Thymus (tissue), 11 donors: ENCODE measurements around the gene IFNL4. TPM values are rescaled to one million over a fixed set of nuclear protein-coding genes. Genes with fewer than 3 reads are reported as not detected.
A peak's percentile ranks its signal among the peaks of the same experiment; 100 is the strongest.
"Not testable (repeated sequence)": the region's sequence is repeated elsewhere in the genome, so short reads cannot be mapped to it uniquely, and the experiment has no call there.

Source experiments
- DNase-seq, 9 donors: peaks; one replicate each; pipeline ENCODE4 v3.0.0-alpha.2; 2013; ENCODE audit warnings: low spot score in 9 of 9, low read depth in 6 of 9, missing footprints in 1 of 9
- H3K27ac ChIP-seq, 2 donors: one replicate each; pipeline ENCODE4 v1.5.1; 2013; ENCODE audit warnings: control low read depth in 1 of 2, low read depth in 1 of 2, low read length in 1 of 2, mild to moderate bottlenecking in 1 of 2, moderate library complexity in 1 of 2
- H3K27me3 ChIP-seq, 2 donors: one replicate each; pipeline ENCODE4 v1.5.1; 2013; ENCODE audit warnings: low read length in 1 of 2; ENCODE audit not compliant: control insufficient read depth in 2 of 2, insufficient read depth in 1 of 2
- H3K36me3 ChIP-seq, 2 donors: one replicate each; pipeline ENCODE4 v1.5.1; 2013; ENCODE audit warnings: low read length in 1 of 2, mild to moderate bottlenecking in 1 of 2, moderate library complexity in 1 of 2; ENCODE audit not compliant: control insufficient read depth in 2 of 2, insufficient read depth in 2 of 2
- H3K4me1 ChIP-seq, 2 donors: one replicate each; pipeline ENCODE4 v1.5.1; 2013; ENCODE audit warnings: low read length in 2 of 2; ENCODE audit not compliant: control insufficient read depth in 2 of 2, insufficient read depth in 2 of 2
- H3K4me3 ChIP-seq, 2 donors: one replicate each; pipeline ENCODE4 v1.5.1; 2013; ENCODE audit warnings: low read length in 2 of 2, control low read depth in 1 of 2, mild to moderate bottlenecking in 1 of 2
- H3K9me3 ChIP-seq, 2 donors: one replicate each; pipeline ENCODE4 v1.5.1; 2013; ENCODE audit warnings: low read length in 1 of 2, mild to moderate bottlenecking in 1 of 2; ENCODE audit not compliant: control insufficient read depth in 2 of 2, insufficient read depth in 1 of 2
- WGBS: extraction: QIAGEN DNeasy Blood & Tissue Kit; methylation state at CpG from one replicate; pipeline ENCODE4 v1.1.7; 2013; 5-methylcytosine and 5-hydroxymethylcytosine counted together
- polyA plus RNA-seq: library from polyadenylated mRNA; stranded (reverse); fragments of 200-250 nt; gene quantifications from one replicate; pipeline ENCODE4 v1.2.3, GENCODE V29; 2013
- total RNA-seq: library from RNA; stranded (reverse); fragments of 120-200 nt; gene quantifications from one replicate; pipeline ENCODE4 v1.2.4, GENCODE V29; 2013
- donor health status: healthy.

IFNL4 gene
- total and polyA plus RNA-seq, 2 donors = 0.05 TPM; not detected in 1

DNA sequence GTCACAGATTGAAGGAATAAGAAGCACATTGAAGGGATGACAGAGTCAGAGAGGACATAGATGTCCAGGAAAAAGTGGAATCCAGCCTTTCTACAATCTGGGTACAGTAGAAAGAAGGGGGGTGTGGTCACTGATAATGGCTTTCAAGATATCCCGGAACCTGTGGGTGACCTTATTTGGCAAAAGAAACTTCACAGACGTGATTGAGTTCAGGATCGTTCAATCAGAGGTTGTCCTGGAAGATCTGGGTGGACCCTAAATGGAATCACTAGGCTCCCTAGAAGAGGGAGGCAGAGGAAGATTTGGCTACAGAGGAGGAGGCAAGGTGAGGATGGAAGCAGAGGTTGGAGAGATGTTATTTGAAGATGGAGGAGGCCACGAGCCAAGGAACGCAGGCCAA lies 31.6 kb downstream of the IFNL4 start:
- Histone ChIP-seq H3K27ac (no peak overlapping the region), H3K27me3 (peaks cover 0 to 6% of the 10 kb centered on the region in 2 donors), H3K4me3 (no peak overlapping the region), H3K9me3 (no peaks in the 10 kb centered on the region), H3K36me3 (no peaks in the 10 kb centered on the region), H3K4me1 (no peaks in the 10 kb centered on the region)
- 94% methylated on average over 5 of the region's 5 CpGs for WGBS
- DNase-seq = no peak

DNA sequence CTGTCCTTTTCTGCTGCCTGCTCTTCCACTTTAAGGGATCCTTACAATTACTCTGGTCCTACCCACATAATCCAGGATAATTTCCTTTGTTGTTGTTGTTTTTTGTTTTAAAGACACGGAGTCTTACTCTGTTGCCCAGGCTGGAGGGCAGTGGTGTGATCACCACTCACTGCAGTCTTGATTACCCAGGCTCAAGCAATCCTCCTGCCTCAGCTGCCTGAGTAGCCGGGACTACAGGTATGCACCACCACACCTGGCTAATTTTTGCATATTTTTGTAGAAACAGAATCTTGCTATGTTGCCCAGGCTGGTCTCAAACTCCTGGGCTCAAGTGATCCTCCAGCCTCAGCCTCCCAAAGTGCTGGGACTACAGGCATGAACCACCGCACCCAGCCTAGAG lies 33.3 kb downstream of the IFNL4 start:
- not testable (repeated sequence) for DNase-seq, H3K27ac ChIP-seq, H3K9me3 ChIP-seq, H3K27me3 ChIP-seq, H3K36me3 ChIP-seq, H3K4me3 ChIP-seq, H3K4me1 ChIP-seq
- 91% methylated on average over 3 of the region's 3 CpGs for WGBS

DNA sequence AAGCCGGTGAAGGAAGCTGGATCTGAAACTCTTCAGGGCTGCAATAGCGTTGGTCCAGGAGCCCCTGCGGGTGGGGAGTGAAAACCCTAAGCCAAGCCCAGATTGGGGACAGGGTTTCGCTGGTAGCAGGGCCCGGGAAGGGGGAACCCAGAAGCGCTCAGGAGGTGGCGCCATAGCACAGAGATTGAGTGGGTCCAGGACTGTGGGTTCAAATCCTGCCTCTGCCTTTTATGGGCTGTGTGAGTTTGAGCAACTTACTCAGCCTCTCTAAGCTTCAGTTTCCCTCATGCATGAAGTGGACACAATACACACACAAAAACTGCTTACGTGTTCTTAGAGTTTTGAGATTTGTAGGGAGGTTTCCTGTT lies 36.3 kb downstream of the IFNL4 start:
- Histone ChIP-seq H3K27me3 (peaks cover 0 to 11% of the 10 kb centered on the region in 2 donors), H3K36me3 (no peaks in the 10 kb centered on the region), H3K4me1 (no peaks in the 10 kb centered on the region), H3K4me3 (no peak overlapping the region), H3K9me3 (no peaks in the 10 kb centered on the region), H3K27ac (no peak overlapping the region)
- 40% methylated on average over 8 of the region's 8 CpGs for WGBS
- DNase-seq = peak in 6 of 9 donors; percentile 1 to 53 (median 12)

DNA sequence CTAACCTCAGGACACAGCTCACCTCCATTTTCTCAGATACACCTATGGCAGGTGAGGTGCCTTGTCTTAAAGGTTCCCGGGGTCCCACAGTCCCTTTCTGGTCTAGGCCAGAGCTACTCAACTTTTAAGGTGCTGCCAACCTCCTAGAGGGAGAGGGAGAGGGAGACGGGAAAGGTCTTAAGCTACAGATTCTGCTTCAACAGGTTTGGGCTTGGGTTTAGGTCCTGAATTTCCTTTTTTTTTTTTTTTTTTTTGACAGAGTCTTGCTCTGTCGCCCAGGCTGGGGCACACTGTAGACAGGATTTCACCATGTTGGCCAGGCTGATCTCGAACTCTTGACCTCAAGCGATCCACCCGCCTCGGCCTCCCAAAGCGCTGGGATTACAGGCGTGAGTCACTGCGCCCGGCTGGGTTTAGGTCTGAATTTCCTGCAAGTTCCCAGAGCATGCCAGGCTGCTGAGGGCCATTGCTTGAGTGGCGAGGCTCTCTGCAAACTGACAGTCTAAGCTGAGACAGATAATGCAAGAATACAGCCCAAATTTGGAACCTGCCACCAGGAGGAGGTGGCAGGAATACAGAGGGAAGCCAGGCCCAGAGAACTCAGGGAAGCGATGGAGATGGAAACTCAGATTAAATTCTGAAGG lies 36.8 kb downstream of the IFNL4 start:
- H3K36me3 ChIP-seq = no peaks in the 10 kb centered on the region
- H3K27me3 ChIP-seq = peaks cover 0 to 14% of the 10 kb centered on the region in 2 donors
- no peak for DNase-seq
- 91% methylated on average over 13 of the region's 13 CpGs for WGBS
- H3K27ac ChIP-seq = no peak overlapping the region
- no peaks in the 10 kb centered on the region for H3K9me3 ChIP-seq
- H3K4me1 ChIP-seq = no peaks in the 10 kb centered on the region
- H3K4me3 ChIP-seq = no peak overlapping the region

DNA sequence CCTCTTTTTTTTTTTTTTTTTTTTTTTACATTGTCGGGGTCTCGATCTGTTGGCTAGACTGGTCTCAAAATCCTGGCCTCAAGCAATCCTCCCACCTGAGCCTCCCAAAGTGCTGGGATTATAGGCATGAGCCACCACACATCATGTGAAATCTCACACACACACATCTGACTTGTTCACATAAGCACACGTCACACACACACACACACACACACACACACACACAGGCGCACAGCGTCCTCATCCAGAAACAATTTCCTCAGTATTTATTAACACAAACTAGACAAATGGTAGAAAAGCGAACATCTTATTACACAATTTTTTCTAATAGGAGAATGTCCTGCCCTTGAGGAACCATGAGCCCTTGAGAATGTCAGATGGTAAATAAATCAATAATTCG lies 39.5 kb downstream of the IFNL4 start:
- 89% methylated on average over 7 of the region's 7 CpGs for WGBS

DNA sequence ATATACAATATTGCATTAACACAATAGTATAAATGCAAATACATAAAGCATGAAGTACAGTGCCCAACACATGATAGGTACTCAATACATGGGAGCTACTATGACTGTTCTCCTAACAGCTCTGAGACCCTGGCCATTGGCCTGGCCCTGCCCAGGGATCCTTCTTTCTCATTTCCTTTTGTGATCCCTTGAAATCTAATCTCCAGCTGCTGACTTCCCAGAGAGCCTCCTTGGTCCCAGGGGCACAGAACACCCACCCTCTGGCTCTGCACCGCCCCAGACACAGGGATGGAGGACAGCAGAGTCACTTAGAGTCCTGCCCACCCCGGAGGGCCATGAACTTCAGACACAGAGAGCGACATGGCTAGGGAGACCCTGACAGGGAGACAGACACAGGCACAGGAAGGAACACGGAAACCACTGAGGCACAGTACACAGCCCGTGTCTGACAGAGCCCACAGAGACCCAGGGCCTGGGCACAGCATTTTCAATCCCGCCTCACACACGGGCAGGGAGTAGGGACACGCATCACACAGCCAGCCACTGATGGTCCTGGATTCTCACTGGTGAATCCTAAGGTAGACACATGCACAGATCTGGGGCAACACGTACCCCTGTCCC lies 40.4 kb downstream of the IFNL4 start:
- Histone ChIP-seq H3K4me1 (no peaks in the 10 kb centered on the region), H3K36me3 (no peaks in the 10 kb centered on the region), H3K27ac (no peak overlapping the region), H3K9me3 (no peaks in the 10 kb centered on the region), H3K27me3 (peaks cover 15 to 43% of the 10 kb centered on the region in 2 donors), H3K4me3 (no peak overlapping the region)
- WGBS = 84% methylated on average over 9 of the region's 9 CpGs
- DNase-seq = no peak

More for the DNA sequence above, 39.5 kb downstream of the IFNL4 start:
- no peak for DNase-seq
- H3K4me3 ChIP-seq = no peak overlapping the region
- no peaks in the 10 kb centered on the region for H3K4me1 ChIP-seq
- no peaks in the 10 kb centered on the region for H3K36me3 ChIP-seq
- H3K27me3 ChIP-seq = peaks cover 6 to 34% of the 10 kb centered on the region in 2 donors
- no peaks in the 10 kb centered on the region for H3K9me3 ChIP-seq
- no peak overlapping the region for H3K27ac ChIP-seq

DNA sequence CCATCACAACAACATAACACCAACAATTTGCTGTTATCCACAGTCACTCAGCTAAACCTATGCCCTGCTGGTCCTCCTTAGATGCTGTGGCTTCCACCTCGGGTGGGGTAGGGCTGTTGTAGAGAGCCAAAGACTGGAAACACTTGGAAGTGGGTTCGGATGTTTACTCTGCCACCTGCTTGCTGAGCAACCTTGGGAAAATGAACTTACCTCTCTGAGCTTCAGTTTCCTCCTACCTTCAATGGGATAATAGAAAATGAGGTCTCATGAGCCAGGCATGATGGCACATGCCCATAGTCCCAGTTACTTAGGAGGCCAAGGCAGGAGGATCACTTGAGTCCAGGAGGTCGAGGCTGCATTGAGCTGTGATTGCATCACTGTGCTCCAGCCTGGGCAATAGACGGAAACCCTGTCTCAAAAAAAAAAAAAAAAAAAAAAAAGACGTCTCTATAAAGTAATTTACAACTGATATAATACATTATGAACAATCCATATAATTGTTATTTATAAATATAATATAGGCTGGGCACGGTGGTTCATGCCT lies 41.3 kb downstream of the IFNL4 start:
- Histone ChIP-seq H3K27me3 (peaks cover 23 to 51% of the 10 kb centered on the region in 2 donors), H3K4me1 (no peaks in the 10 kb centered on the region), H3K27ac (no peak overlapping the region), H3K4me3 (no peak overlapping the region), H3K36me3 (no peaks in the 10 kb centered on the region), H3K9me3 (no peaks in the 10 kb centered on the region)
- no peak for DNase-seq
- 87% methylated on average over 6 of the region's 6 CpGs for WGBS

DNA sequence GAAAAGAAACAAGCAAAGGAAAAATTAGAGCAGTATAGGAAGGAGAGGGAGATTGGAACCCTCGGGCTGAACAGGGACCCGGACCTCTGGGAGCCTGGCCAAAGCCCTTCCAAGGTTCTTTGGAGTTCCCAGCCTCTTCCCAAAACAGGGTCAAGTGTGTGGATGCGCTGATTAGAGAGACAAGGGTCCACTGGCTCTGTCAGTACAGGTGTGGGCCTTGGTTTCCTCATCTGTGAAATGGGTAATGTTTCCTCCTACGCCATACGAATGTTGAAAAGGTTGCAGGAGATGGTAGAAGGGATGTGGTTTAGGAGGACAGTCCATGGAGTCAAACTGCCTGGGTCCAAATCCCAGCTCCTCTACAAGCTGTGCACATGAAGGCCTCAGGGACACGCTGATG lies 42.5 kb downstream of the IFNL4 start:
- Histone ChIP-seq H3K36me3 (no peaks in the 10 kb centered on the region), H3K27me3 (peaks cover 23 to 57% of the 10 kb centered on the region in 2 donors), H3K4me3 (no peak overlapping the region), H3K4me1 (no peaks in the 10 kb centered on the region), H3K9me3 (no peaks in the 10 kb centered on the region), H3K27ac (no peak overlapping the region)
- WGBS = 91% methylated on average over 6 of the region's 6 CpGs
- DNase-seq = no peak

DNA sequence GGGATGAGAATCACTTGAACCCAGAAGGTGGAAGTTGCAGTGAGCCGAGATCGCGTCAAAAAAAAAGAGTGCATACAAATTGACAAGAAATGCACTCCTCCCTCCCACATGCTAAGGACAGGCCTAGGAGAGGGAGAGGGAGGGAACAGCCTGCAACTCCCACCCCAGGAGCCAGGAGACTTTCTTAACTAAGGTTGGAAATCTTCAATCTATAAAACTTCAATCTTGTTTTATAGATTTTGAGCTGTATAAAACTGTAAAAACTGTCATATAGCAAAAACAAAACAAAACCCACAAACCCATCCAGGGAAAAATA lies 43.2 kb downstream of the IFNL4 start:
- peaks cover 23 to 63% of the 10 kb centered on the region in 2 donors for H3K27me3 ChIP-seq
- no peaks in the 10 kb centered on the region for H3K9me3 ChIP-seq
- no peaks in the 10 kb centered on the region for H3K4me1 ChIP-seq
- WGBS = 86% methylated on average over 3 of the region's 3 CpGs
- H3K4me3 ChIP-seq = no peak overlapping the region
- no peak overlapping the region for H3K27ac ChIP-seq
- DNase-seq = no peak
- no peaks in the 10 kb centered on the region for H3K36me3 ChIP-seq
